Measurements from ENCODE around the gene TRMT11. TPM values are rescaled to one million over a fixed set of nuclear protein-coding genes. Genes with fewer than 3 reads are reported as not detected.

Gene TRMT11
- total and polyA plus RNA-seq, 2 of the 13 experiments (the other 11 are each of a cell fraction or from before 2014, with no cell fraction given) = 42.2 to 81.9 TPM

- TF ChIP-seq ATF6 (CRISPR knock-in tag; conservative IDR thresholded peaks at IDR 0.05) (no peak), ZNF33A (CRISPR knock-in tag; IDR thresholded peaks at IDR 0.05; ENCODE audit: borderline replicate concordance) (no peak), RFXANK (CRISPR knock-in tag; IDR thresholded peaks at IDR 0.05) (no peak), AHDC1 (CRISPR knock-in tag; IDR thresholded peaks at IDR 0.05; ENCODE audit: borderline replicate concordance) (no peak; the same call in 1 of the 2 replicates), HNRNPL (IDR thresholded peaks at IDR 0.05; ENCODE audit: low read depth, low read length) (no peak), ZNF782 (CRISPR knock-in tag; IDR thresholded peaks at IDR 0.05; ENCODE audit: borderline replicate concordance) (no peak), HDAC2 (CRISPR knock-in tag; IDR thresholded peaks at IDR 0.05) (no peak), ATF3 (CRISPR knock-in tag; IDR thresholded peaks at IDR 0.05) (no peak), GLMP (CRISPR knock-in tag; IDR thresholded peaks at IDR 0.05; ENCODE audit: borderline replicate concordance) (no peak), ARNT2 (CRISPR knock-in tag; IDR thresholded peaks at IDR 0.05; ENCODE audit: low read depth) (no peak), ZNF678 (CRISPR knock-in tag; IDR thresholded peaks at IDR 0.05) (no peak), ZNF562 (CRISPR knock-in tag; IDR thresholded peaks at IDR 0.05; ENCODE audit: borderline replicate concordance) (no peak), KDM4B (CRISPR knock-in tag; IDR thresholded peaks at IDR 0.05) (no peak), ZNF660 (CRISPR knock-in tag; IDR thresholded peaks at IDR 0.05; ENCODE audit: borderline replicate concordance, low read depth) (no peak), NFYB (CRISPR knock-in tag; IDR thresholded peaks at IDR 0.05) (no peak), ZNF44 (CRISPR knock-in tag; IDR thresholded peaks at IDR 0.05) (no peak)
- TF ChIP-seq, protein P1, sequence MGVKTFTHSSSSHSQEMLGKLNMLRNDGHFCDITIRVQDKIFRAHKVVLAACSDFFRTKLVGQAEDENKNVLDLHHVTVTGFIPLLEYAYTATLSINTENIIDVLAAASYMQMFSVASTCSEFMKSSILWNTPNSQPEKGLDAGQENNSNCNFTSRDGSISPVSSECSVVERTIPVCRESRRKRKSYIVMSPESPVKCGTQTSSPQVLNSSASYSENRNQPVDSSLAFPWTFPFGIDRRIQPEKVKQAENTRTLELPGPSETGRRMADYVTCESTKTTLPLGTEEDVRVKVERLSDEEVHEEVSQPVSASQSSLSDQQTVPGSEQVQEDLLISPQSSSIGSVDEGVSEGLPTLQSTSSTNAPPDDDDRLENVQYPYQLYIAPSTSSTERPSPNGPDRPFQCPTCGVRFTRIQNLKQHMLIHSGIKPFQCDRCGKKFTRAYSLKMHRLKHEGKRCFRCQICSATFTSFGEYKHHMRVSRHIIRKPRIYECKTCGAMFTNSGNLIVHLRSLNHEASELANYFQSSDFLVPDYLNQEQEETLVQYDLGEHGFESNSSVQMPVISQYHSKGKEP (CRISPR knock-in tag; IDR thresholded peaks at IDR 0.05) = no peak
Measured at GRCh38 chr6:125942672-125943527, 43.4 kb upstream of the TRMT11 start (continued).

Data from HepG2 (cell line).